Measurements from ENCODE around the gene CAMSAP1. TPM values are rescaled to one million over a fixed set of nuclear protein-coding genes. Genes with fewer than 3 reads are reported as not detected.

Gene CAMSAP1
- total and polyA plus RNA-seq, 10 of the 15 experiments (the other 5 are each of a cell fraction or from before 2014, with no cell fraction given) = 1.4 to 24.7 (median 8.0) TPM

- no peak for ATAC-seq
- ChIA-PET POLR2A (no interaction called here), RAD21 (ENCODE audit: unreplicated experiment) (no interaction called here), CTCF (no interaction called here), SMC1A (ENCODE audit: uncharacterized antibody, unreplicated experiment) (no interaction called here)
- Histone ChIP-seq H2AFZ (ENCODE audit: control insufficient read depth, low read depth, low read length) (no peak overlapping the region), H3K9ac (ENCODE audit: control insufficient read depth, insufficient read depth, low read length) (no peak overlapping the region), H3K79me2 (ENCODE audit: control insufficient read depth, insufficient read depth, low read length) (no peaks in the 10 kb centered on the region), H3K4me2 (ENCODE audit: control insufficient read depth, insufficient read depth) (no peak overlapping the region), H3K9me3 (replicated peaks; ENCODE audit: control insufficient read depth, insufficient read depth, low read length) (no peaks in the 10 kb centered on the region), H3K4me3 (no peak overlapping the region), H3K27me3 (replicated peaks in 1 of 2; ENCODE audit: control insufficient read depth in 2 of 2, insufficient read depth in 2 of 2, low read length in 1 of 2) (no peaks in the 10 kb centered on the region), H3K36me3 (ENCODE audit: control insufficient read depth in 2 of 2, insufficient read depth in 2 of 2, low read length in 1 of 2) (peaks cover 0 to 8% of the 10 kb centered on the region in 2 experiments; a peak in 2 of 4 replicates), H3K27ac (ENCODE audit: control insufficient read depth, insufficient read depth) (no peak overlapping the region), H4K20me1 (ENCODE audit: control insufficient read depth, insufficient read depth) (no peaks in the 10 kb centered on the region), H3K4me1 (ENCODE audit: control insufficient read depth, insufficient read depth, low read length) (no peaks in the 10 kb centered on the region)
- no peak for FAIRE-seq
- in situ Hi-C loops (cut with MboI) = no loop called here
- 52% methylated on average over 20 of the region's 22 CpGs for WGBS (ENCODE audit: insufficient coverage, insufficient replicate concordance, low lambda C conversion rate, missing lambda C conversion rate)
- intact Hi-C loops (cut with micrococcal nuclease; ENCODE audit: unreplicated experiment) = no loop called here
- no TSS peak for BruUV-seq (replicated peaks)
- no peak for DNase-seq (ENCODE audit: low read depth, low spot score)
- TF ChIP-seq, protein P1, sequence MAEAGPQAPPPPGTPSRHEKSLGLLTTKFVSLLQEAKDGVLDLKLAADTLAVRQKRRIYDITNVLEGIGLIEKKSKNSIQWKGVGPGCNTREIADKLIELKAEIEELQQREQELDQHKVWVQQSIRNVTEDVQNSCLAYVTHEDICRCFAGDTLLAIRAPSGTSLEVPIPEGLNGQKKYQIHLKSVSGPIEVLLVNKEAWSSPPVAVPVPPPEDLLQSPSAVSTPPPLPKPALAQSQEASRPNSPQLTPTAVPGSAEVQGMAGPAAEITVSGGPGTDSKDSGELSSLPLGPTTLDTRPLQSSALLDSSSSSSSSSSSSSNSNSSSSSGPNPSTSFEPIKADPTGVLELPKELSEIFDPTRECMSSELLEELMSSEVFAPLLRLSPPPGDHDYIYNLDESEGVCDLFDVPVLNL (IDR thresholded peaks at IDR 0.05; ENCODE audit: low read depth, low read length) = no peak
- TF ChIP-seq, protein P2, sequence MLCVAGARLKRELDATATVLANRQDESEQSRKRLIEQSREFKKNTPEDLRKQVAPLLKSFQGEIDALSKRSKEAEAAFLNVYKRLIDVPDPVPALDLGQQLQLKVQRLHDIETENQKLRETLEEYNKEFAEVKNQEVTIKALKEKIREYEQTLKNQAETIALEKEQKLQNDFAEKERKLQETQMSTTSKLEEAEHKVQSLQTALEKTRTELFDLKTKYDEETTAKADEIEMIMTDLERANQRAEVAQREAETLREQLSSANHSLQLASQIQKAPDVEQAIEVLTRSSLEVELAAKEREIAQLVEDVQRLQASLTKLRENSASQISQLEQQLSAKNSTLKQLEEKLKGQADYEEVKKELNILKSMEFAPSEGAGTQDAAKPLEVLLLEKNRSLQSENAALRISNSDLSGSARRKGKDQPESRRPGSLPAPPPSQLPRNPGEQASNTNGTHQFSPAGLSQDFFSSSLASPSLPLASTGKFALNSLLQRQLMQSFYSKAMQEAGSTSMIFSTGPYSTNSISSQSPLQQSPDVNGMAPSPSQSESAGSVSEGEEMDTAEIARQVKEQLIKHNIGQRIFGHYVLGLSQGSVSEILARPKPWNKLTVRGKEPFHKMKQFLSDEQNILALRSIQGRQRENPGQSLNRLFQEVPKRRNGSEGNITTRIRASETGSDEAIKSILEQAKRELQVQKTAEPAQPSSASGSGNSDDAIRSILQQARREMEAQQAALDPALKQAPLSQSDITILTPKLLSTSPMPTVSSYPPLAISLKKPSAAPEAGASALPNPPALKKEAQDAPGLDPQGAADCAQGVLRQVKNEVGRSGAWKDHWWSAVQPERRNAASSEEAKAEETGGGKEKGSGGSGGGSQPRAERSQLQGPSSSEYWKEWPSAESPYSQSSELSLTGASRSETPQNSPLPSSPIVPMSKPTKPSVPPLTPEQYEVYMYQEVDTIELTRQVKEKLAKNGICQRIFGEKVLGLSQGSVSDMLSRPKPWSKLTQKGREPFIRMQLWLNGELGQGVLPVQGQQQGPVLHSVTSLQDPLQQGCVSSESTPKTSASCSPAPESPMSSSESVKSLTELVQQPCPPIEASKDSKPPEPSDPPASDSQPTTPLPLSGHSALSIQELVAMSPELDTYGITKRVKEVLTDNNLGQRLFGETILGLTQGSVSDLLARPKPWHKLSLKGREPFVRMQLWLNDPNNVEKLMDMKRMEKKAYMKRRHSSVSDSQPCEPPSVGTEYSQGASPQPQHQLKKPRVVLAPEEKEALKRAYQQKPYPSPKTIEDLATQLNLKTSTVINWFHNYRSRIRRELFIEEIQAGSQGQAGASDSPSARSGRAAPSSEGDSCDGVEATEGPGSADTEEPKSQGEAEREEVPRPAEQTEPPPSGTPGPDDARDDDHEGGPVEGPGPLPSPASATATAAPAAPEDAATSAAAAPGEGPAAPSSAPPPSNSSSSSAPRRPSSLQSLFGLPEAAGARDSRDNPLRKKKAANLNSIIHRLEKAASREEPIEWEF (IDR thresholded peaks at IDR 0.05; ENCODE audit: insufficient replicate concordance, low read depth, low read length) = no peak
- TF ChIP-seq BACH1 (IDR thresholded peaks at IDR 0.05; ENCODE audit: borderline replicate concordance) (no peak), NFYB (IDR thresholded peaks at IDR 0.05; ENCODE audit: insufficient read depth, low read depth, low read length) (no peak), CHD2 (IDR thresholded peaks at IDR 0.05; ENCODE audit: borderline replicate concordance, low read depth, low read length) (no peak), EED (IDR thresholded peaks at IDR 0.05; ENCODE audit: low read depth) (no peak), CEBPB (IDR thresholded peaks at IDR 0.05; ENCODE audit: borderline replicate concordance in 1 of 2, low read depth in 2 of 2, low read length in 2 of 2) (no peak), TARDBP (IDR thresholded peaks at IDR 0.05; ENCODE audit: borderline replicate concordance) (no peak), ZBED1 (IDR thresholded peaks at IDR 0.05; ENCODE audit: borderline replicate concordance) (no peak), ASH2L (IDR thresholded peaks at IDR 0.05; ENCODE audit: borderline replicate concordance, low read depth) (no peak), CHD4 (IDR thresholded peaks at IDR 0.05) (no peak), RCOR1 (conservative IDR thresholded peaks at IDR 0.05; ENCODE audit: low read depth, low read length) (no peak), RFX5 (IDR thresholded peaks at IDR 0.05; ENCODE audit: low read depth, low read length) (no peak), PAX5 (IDR thresholded peaks at IDR 0.05; ENCODE audit: borderline replicate concordance, low read depth, low read length) (no peak), IRF5 (IDR thresholded peaks at IDR 0.05; ENCODE audit: borderline replicate concordance) (no peak), FOXM1 (IDR thresholded peaks at IDR 0.05; ENCODE audit: low read depth, low read length) (no peak)
These were observed 101.8 kb downstream of the CAMSAP1 start for GRCh38 chr9:135805422-135806022.
